Endothelial cell of umbilical vein (primary cell): ENCODE results near the gene LIN7A. TPM values are rescaled to one million over a fixed set of nuclear protein-coding genes. Genes with fewer than 3 reads are reported as not detected.

Source experiments
- BruUV-seq: library from RNA; stranded (reverse); fragments of 400-500 nt; replicated peaks from 2 replicates; lab custom pipeline; 2021; lab: Mats Ljungman, UMichigan
- CTCF ChIA-PET: fragments of 300-600, 350-600 bp; sonication (Branson Sonifier 250); formaldehyde crosslinking; loops from one replicate; lab custom pipeline; 2021; ENCODE audit warnings: antibody characterized with exemption, inconsistent platforms; lab: Charles Lee
- POLR2A ChIA-PET: fragments of 300-600, 350-600 bp; sonication (Branson Sonifier 250); formaldehyde crosslinking; loops from one replicate; lab custom pipeline; 2021; ENCODE audit warnings: antibody characterized with exemption, inconsistent platforms; lab: Charles Lee
- DNase-seq: peaks from one replicate; pipeline ENCODE4 v3.0.0-alpha.2; 2011; ENCODE audit warnings: low read depth, low spot score
- FAIRE-seq: peaks from 2 replicates; lab custom pipeline; 2011; peaks lifted over from hg19 to GRCh38; lab: Jason Lieb, UNC
- H2AFZ ChIP-seq: 2 replicates; pipeline ENCODE4 v1.6.0; 2012; ENCODE audit warnings: low read depth, low read length, control low read depth, inconsistent platforms
- H3K27ac ChIP-seq: 2 replicates; pipeline ENCODE4 v1.5.1; 2011; ENCODE audit warnings: low read depth, mild to moderate bottlenecking, control low read depth, low read length, moderate library complexity; ENCODE audit not compliant: insufficient read depth
- H3K27me3 ChIP-seq, 2 experiments: 2 replicates each; pipeline versions ENCODE4 v1.6.0 to v1.6.1; 2011; ENCODE audit warnings: low read length in 2 of 2, mixed read lengths in 1 of 2; ENCODE audit not compliant: control insufficient read depth in 2 of 2, insufficient read depth in 2 of 2
- H3K36me3 ChIP-seq, 2 experiments: 2 replicates in 1 of 2; 3 replicates in 1 of 2; pipeline ENCODE4 v1.5.1; 2011; ENCODE audit warnings: low read length in 2 of 2, mild to moderate bottlenecking in 1 of 2, moderate library complexity in 1 of 2; ENCODE audit not compliant: control insufficient read depth in 2 of 2, insufficient read depth in 2 of 2; ENCODE audit errors: extremely low read depth in 1 of 2
- H3K4me1 ChIP-seq: 3 replicates; pipeline ENCODE4 v1.5.1; 2011; ENCODE audit warnings: mild to moderate bottlenecking, low read length; ENCODE audit not compliant: control insufficient read depth, insufficient read depth; ENCODE audit errors: extremely low read depth
- H3K4me2 ChIP-seq: 2 replicates; pipeline ENCODE4 v1.6.1; 2011; ENCODE audit warnings: low read length, control low read depth, mixed read lengths; ENCODE audit not compliant: insufficient read depth
- H3K4me3 ChIP-seq, 3 experiments: fragments of 200-600 bp in 1 of 3; sonication (generic), shearing (Covaris generic) in 1 of 3; replicated peaks in 1 of 3; 2 replicates each; pipeline ENCODE4 v1.5.1; 2011 to 2016; ENCODE audit warnings: control low read depth in 3 of 3, low read length in 3 of 3, mild to moderate bottlenecking in 2 of 3, inconsistent platforms in 1 of 3, low read depth in 1 of 3, moderate library complexity in 1 of 3; ENCODE audit not compliant: insufficient read depth in 1 of 3
- H3K79me2 ChIP-seq: 2 replicates; pipeline ENCODE4 v1.6.0; 2012; ENCODE audit warnings: low read length, inconsistent platforms; ENCODE audit not compliant: control insufficient read depth, insufficient read depth
- H3K9ac ChIP-seq: replicated peaks from 2 replicates; pipeline ENCODE3; 2011; ENCODE audit warnings: low read length, control low read depth; ENCODE audit not compliant: insufficient read depth; ENCODE audit errors: extremely low read depth
- H3K9me1 ChIP-seq: replicated peaks from 3 replicates; pipeline ENCODE4 v1.6.0; 2011; ENCODE audit warnings: mild to moderate bottlenecking, low read length; ENCODE audit not compliant: control insufficient read depth, insufficient read depth; ENCODE audit errors: extremely low read depth
- H3K9me3 ChIP-seq: replicated peaks from 2 replicates; pipeline ENCODE4 v1.5.1; 2012; ENCODE audit warnings: low read length, inconsistent platforms; ENCODE audit not compliant: control insufficient read depth, insufficient read depth
- H4K20me1 ChIP-seq: replicated peaks from 2 replicates; pipeline ENCODE3; 2011; ENCODE audit warnings: mild to moderate bottlenecking, low read length; ENCODE audit not compliant: control insufficient read depth, insufficient read depth; ENCODE audit errors: extremely low read depth
- EZH2 ChIP-seq: IDR thresholded peaks from 2 replicates; pipeline ENCODE4 v1.6.1; 2012; ENCODE audit warnings: borderline replicate concordance, low read depth, mild to moderate bottlenecking, moderate library complexity, low read length, inconsistent platforms; ENCODE audit not compliant: severe bottlenecking
- FOS ChIP-seq: IDR thresholded peaks from 2 replicates; pipeline ENCODE4 v1.6.1; 2011; ENCODE audit warnings: mild to moderate bottlenecking, low read length, moderate library complexity, borderline replicate concordance; ENCODE audit not compliant: insufficient read depth
- GATA2 ChIP-seq: IDR thresholded peaks from 2 replicates; pipeline ENCODE4 v1.7.0; 2011; ENCODE audit warnings: low read depth, mild to moderate bottlenecking, moderate library complexity, mixed read lengths, low read length; ENCODE audit not compliant: insufficient read length, insufficient read depth
- JUN ChIP-seq: IDR thresholded peaks from 2 replicates; pipeline ENCODE4 v1.6.1; 2011; ENCODE audit warnings: borderline replicate concordance, low read depth; ENCODE audit not compliant: insufficient read length, insufficient read depth
- MYC ChIP-seq: IDR thresholded peaks from one replicate; pipeline ENCODE4 v1.6.1; 2011; ENCODE audit warnings: mild to moderate bottlenecking, low read depth, low read length
- POLR2A ChIP-seq: IDR thresholded peaks from 2 replicates; pipeline ENCODE4 v1.6.1; 2012; ENCODE audit warnings: low read depth, mild to moderate bottlenecking, control low read depth, low read length
- POLR2AphosphoS5 ChIP-seq: IDR thresholded peaks from 2 replicates; pipeline ENCODE4 v1.6.1; 2012; ENCODE audit warnings: low read depth, mild to moderate bottlenecking, control low read depth, low read length, moderate library complexity; ENCODE audit not compliant: insufficient read depth
- dilution Hi-C: fragments of 300-500 bp; cut with MboI; formaldehyde crosslinking; loops from one replicate; pipeline ENCODE4 v1.15.0; 2019; ENCODE audit warnings: low sequenced_read_pairs; ENCODE audit not compliant: extremely low pct_ligation_motif_present
- intact Hi-C: fragments of 100-400 bp; cut with micrococcal nuclease; formaldehyde crosslinking; loops from one replicate; pipeline ENCODE4 v1.10.0; 2022
- polyA plus RNA-seq, 4 experiments: library from polyadenylated mRNA; depleted of rRNA in 3 of 4; stranded (reverse) in 3 of 4; unstranded in 1 of 4; fragments of >200 nt; gene quantifications; 2 replicates each; pipeline versions ENCODE4 v1.2.1 to v1.2.3, GENCODE V29; 2011 to 2012; ENCODE audit warnings: missing spikeins in 1 of 4
- total RNA-seq: library from RNA; stranded (reverse); gene quantifications from 2 replicates; pipeline ENCODE4 v1.2.3, GENCODE V29; 2021
- TF ChIP-seq, protein P1 (sequence below), 2 donors: IDR thresholded peaks; 1 replicate in 1 of 2; 2 replicates in 1 of 2; pipeline ENCODE4 v1.5.1; 2011; ENCODE audit warnings: low read length in 2 of 2, mild to moderate bottlenecking in 2 of 2, moderate library complexity in 2 of 2, control low read depth in 1 of 2, inconsistent platforms in 1 of 2, low read depth in 1 of 2; ENCODE audit not compliant: insufficient read depth in 1 of 2; ENCODE audit errors: extremely low read depth in 1 of 2
- TF ChIP-seq, protein P2 (sequence below): IDR thresholded peaks from 2 replicates; pipeline ENCODE4 v1.6.1; 2011; ENCODE audit not compliant: insufficient read depth, insufficient read length

Gene LIN7A
- total and polyA plus RNA-seq, 2 donors (not counting 3 experiments of a cell fraction or from before 2014, with no cell fraction given): 1.6 to 4.3 TPM

DNA sequence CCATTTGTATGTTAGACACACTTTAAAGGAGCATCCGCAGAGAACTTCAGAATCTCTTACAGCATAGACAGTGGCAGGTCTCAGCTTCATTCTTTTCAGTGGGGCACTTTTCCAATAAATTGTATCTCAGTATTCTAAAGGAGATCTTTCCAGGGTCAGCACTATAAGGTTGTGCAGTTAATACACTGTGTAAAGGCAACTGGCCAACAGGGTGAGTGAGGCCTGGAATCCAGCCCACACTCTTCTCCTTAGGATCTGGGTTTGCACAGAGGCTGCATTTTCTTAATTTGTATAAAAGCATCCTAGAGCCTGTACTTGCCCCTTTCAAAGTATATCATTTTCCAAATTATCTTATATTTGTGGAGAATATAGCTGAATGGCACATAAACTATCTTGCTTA lies 126.9 kb downstream of the LIN7A start:
- ChIA-PET POLR2A (no interaction called here), CTCF (interaction anchor here (1.4 to 2.3 kb wide), 2 partner anchors 15 to 27 kb away, joined by 4 to 5 read pairs; no protein-coding TSS in a partner anchor)
- no peak overlapping the region for H3K4me2 ChIP-seq
- H3K9me1 ChIP-seq: no peaks in the 10 kb centered on the region
- no peak overlapping the region for H2AFZ ChIP-seq
- no peak overlapping the region for H3K9ac ChIP-seq
- no TSS peak for BruUV-seq
- no peak overlapping the region for H3K4me3 ChIP-seq
- no peaks in the 10 kb centered on the region for H3K9me3 ChIP-seq
- no peaks in the 10 kb centered on the region for H3K79me2 ChIP-seq
- TF ChIP-seq, protein P1, sequence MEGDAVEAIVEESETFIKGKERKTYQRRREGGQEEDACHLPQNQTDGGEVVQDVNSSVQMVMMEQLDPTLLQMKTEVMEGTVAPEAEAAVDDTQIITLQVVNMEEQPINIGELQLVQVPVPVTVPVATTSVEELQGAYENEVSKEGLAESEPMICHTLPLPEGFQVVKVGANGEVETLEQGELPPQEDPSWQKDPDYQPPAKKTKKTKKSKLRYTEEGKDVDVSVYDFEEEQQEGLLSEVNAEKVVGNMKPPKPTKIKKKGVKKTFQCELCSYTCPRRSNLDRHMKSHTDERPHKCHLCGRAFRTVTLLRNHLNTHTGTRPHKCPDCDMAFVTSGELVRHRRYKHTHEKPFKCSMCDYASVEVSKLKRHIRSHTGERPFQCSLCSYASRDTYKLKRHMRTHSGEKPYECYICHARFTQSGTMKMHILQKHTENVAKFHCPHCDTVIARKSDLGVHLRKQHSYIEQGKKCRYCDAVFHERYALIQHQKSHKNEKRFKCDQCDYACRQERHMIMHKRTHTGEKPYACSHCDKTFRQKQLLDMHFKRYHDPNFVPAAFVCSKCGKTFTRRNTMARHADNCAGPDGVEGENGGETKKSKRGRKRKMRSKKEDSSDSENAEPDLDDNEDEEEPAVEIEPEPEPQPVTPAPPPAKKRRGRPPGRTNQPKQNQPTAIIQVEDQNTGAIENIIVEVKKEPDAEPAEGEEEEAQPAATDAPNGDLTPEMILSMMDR (IDR thresholded peaks at IDR 0.05; ENCODE audit: extremely low read depth in 1 of 2, insufficient read depth in 1 of 2, low read depth in 1 of 2, low read length in 2 of 2): no peak
- TF ChIP-seq FOS (no peak), POLR2A (no peak), GATA2 (no peak), POLR2AphosphoS5 (no peak), MYC (no peak), EZH2 (no peak), JUN (no peak)
- TF ChIP-seq, protein P2, sequence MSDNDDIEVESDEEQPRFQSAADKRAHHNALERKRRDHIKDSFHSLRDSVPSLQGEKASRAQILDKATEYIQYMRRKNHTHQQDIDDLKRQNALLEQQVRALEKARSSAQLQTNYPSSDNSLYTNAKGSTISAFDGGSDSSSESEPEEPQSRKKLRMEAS: no peak
- no peaks in the 10 kb centered on the region for H3K36me3 ChIP-seq
- DNase-seq (no peak), FAIRE-seq (no peak)
- H3K27me3 ChIP-seq: no peaks in the 10 kb centered on the region
- H4K20me1 ChIP-seq: no peaks in the 10 kb centered on the region
- no peaks in the 10 kb centered on the region for H3K4me1 ChIP-seq
- H3K27ac ChIP-seq: no peak overlapping the region
- dilution Hi-C loops: no loop called here
- intact Hi-C loops: no loop called here
